Forelimb muscle (tissue), 1 donor: Measurements from ENCODE around the gene THAP11. TPM values are rescaled to one million over a fixed set of nuclear protein-coding genes. Genes with fewer than 3 reads are reported as not detected.
"Not testable (repeated sequence)": the region's sequence is repeated elsewhere in the genome, so short reads cannot be mapped to it uniquely, and the experiment has no call there.

Experiments
- DNase-seq: peaks from one replicate; pipeline ENCODE4 v3.0.0-alpha.2; 2013; ENCODE audit warnings: low read depth
- polyA plus RNA-seq: library from polyadenylated mRNA; unstranded; fragments of 120-200 nt; gene quantifications from one replicate; pipeline ENCODE4 v1.2.1, GENCODE V29; 2013; ENCODE audit not compliant: insufficient read length

The THAP11 gene
- polyA plus RNA-seq, 1 donor, result 24.7 TPM

- no peak for DNase-seq
Measured at GRCh38 chr16:67834242-67834614, 7.9 kb upstream of the THAP11 start.

DNA sequence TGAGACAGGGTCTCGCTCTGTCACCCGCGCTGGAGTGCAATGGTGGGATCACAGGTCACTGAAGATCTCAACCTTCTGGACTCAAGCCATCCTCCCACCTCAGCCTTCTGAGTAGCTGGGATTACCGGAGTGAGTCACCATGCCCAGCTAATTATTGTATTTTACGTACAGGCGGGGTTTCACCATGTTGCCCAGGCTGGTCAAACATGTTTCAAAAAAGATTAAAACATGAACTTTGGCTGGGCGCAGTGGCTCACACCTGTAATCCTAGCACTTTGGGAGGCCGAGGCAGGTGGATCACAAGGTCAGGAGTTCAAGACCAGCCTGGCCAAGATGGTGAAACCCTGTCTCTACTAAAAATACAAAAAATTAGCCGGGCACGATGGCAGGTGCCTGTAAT is 4.9 kb upstream of the THAP11 start:
- not testable (repeated sequence) for DNase-seq

- no peak for DNase-seq
Measured at GRCh38 chr16:67837811-67838210, 4.3 kb upstream of the THAP11 start.

DNA sequence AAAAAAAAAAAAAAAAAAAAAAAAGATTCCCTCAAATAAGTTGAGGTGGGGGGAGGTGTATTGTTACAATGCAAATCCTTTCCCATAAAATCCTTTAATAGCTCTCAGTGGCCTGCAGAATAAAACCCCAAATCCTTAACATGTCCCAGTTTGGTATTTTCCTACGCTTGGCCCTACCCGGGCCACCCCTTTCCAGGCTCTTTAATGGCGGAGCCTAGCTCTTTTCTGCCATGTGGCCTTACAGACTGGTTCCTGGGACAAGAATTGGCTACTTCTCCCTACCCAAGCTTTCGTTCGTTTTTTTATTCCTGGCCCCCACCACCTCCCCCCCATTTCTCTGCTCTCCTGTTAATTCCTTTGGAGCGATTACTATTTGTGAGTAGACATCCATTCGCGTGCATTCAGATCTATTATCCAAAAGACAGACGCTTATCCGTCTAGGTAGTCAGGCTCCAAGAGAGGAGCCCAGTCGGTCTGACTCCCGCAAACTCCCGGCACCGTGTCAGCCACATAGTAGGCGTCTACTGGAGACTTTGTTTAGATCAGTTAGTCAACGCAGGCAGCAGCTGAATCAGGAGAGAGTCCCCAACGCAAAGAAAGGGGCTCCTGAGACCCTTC is 813 bp upstream of the THAP11 start:
- DNase-seq, result no peak

- DNase-seq, result no peak
Measured at GRCh38 chr16:67842509-67843342, 606 bp downstream of the THAP11 start.

DNA sequence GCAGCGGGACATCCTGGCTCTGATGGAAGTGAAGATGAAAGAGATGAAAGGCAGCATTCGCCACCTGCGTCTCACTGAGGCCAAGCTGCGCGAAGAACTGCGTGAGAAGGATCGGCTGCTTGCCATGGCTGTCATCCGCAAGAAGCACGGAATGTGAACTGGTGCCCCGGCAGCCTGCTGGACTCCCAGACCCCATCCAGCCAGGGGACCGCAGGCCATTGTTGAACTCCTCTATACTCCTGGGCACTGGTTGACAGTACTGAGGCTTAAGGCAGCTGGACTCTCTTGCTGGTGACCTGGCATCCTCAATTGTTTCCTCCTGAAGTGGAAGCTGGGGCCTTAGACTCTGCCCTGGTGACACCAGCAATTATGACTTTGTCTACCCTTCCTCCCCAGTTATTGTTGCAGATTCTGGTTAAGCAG is 1.2 kb downstream of the THAP11 start:
- no peak for DNase-seq

GRCh38 chr16:67844497-67844896 is 2.4 kb downstream of the THAP11 start:
- DNase-seq, result no peak

- DNase-seq, result no peak
Measured at GRCh38 chr16:67845291-67846062, 3.4 kb downstream of the THAP11 start.

DNA sequence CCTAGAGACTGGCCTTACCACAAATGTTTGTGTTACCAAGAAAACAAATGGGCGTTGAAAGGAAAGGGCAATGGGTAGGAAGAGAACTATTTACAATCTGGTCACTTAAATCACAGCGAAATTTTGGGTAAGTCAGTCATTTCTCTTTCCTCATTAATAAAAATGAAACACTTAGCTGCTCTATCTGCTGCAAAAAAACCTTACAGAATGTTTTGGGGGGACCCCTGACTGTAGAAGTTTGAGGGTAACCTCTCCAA is 3.9 kb downstream of the THAP11 start:
- DNase-seq, result no peak

GRCh38 chr16:67846320-67847063 is 4.4 kb downstream of the THAP11 start, which contains the start of gene NUTF2:
Gene NUTF2, plus strand, starts transcription at chr16:67846933. Its CDS starts 18,198 bp downstream, at chr16:67865131.
- DNase-seq, result peak; percentile 72

DNA sequence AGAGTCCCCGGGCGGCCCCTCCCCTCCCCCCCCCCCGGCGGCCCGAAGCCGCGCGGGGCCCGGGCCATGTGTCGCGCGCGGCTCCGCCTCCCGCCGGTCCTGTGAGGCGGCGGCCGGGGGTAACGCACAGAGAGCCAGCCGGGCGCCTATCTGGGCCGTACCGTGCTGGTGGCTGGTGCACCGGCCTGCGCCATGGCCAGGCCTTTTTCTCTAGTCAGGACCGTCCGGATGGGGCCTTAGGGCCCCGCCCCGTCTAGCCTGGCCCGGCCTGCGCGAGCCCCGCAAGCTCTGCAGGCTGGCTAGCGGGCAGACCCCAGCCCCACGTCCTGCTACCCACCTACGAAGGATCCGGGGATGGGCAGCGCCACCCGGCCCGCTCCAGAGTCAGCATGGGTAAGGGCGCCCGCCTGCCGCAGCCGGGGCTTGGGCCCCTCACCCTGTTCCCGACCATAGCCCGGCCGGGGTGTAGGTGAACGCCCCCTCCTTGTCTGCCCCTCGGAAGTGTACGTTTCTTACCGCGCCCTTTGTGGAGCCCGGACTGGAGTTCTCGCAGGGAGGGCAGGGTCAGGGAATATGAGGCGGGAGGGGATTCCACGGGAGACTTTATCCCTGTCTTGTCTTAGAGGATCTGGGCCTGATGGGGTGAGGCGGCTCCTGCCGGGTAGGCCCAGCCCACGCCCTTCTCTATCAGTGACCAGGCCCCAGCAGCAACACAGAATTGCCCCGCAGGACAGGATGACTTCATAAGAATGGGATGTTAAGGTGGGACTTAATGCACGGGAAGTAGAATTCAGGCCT is 5.1 kb downstream of the THAP11 start, which contains the start of gene CENPT:
Gene CENPT (minus strand): TSS at position 630 of the 798 bp plus-strand sequence. CDS start 13,834 bp downstream, outside the sequence.
- no peak for DNase-seq

DNA sequence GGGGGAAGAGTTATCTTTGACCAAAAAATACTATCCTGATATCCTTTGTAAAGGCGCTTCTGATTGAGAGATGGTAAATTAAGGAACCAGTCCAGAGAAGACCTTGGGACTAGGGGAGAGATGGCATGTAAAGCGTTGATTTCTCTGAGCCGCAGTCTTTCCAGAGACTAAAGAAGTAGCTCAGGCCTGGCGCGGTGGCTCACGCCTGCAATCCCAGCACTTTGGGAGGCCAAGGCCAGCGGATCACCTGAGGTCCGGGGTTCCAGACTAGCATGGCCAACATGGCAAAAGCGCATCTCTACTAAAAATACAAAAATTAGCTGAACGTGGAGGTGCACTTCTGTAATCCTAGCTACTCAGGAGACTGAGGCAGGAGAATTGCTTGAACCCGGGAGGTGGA is 6.0 kb downstream of the THAP11 start:
- no peak for DNase-seq

- no peak for DNase-seq
Measured at GRCh38 chr16:67853670-67854069, 11.6 kb downstream of the THAP11 start.

- DNase-seq, result no peak
Measured at GRCh38 chr16:67855789-67856188, 13.7 kb downstream of the THAP11 start.

- no peak for DNase-seq
Measured at GRCh38 chr16:67856927-67857546, 14.9 kb downstream of the THAP11 start.

DNA sequence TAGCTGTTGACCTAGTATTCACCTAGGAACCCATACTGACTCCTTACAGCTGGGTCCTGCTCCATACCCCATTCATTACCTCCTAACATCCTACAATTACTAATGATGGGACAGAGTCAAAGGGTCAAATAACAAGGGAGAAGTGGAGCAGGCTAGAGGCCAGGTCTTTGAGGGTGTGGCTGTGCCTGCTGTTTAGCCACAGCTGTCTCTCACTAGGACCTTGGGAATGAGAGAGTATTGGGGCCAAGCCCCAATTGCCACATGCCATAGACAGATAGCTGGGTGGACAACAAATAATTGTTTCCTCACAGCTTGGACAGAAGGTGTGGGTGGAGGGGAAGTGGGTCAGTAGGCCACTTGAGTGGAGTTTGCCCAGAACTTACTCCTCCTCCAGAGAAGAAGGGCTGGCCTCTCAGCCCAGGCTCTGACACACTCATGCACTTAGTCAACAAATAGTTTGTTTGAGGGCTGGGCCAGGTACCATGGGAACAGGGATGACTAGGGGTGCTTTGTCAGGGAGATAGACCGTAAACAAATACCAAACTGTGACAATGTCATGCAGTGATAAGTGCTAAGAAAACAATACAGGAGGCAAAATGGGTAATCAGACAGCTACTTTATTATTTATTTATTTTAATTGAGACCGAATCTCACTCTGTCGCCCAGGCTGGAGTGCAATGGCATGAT is 15.6 kb downstream of the THAP11 start:
- no peak for DNase-seq

DNA sequence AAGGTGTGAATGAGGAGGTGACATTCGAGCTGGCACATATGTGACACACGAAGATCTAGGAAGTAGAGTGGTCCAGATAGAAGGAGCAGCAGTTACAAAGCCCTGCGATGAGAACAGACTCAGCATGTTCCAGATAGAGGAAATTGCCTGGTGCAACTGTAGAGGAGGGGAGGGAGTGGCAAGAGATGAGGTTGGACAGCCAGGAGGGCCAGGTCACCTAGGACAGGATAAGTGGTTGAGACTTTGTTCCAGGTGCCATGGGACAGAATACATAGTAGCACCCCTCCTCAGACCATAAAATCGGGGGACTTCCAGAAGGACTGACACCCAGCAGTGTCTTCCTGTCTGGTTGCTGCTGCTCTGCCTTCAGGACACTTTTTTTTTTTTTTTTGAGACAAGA is 16.4 kb downstream of the THAP11 start:
- DNase-seq, result no peak

DNA sequence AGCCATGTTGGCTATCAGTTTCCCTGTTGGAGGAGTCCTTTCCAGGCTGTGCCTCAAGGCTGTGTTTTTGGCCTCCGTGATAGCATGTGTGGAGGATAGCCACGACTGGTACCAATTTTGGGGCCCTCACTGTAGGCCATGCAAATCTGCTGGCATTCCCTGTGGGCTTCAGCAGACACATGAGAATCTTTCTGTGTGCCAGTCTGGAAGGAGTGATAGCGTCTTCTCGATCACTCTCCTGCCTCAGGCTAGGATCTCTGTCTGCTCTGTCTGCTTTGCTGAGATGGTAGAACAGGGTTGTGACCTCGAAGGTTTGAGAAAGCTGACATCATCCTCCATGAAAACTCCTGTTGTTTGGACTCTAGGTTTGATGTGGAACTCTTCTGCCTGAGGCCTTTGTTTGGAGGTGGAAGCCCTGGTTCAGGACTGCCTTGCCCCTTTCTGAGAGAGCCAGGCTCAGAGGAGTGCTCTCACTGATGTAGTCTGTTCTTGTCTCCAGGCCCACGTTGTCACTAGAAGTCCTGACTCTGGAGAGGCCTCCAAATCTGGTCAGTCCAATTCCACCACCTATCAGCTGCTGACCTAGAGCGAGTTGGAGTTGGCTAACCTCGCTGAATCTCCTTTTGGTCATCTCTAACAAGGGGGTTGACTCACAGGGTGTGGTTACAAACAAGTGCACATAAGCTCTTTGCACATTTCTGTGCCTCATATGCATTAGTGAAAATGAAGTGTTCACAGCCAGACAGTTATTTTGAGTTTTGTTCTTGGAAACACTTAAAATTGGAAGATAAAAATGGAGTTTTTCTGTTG is 18.7 kb downstream of the THAP11 start:
- no peak for DNase-seq

DNA sequence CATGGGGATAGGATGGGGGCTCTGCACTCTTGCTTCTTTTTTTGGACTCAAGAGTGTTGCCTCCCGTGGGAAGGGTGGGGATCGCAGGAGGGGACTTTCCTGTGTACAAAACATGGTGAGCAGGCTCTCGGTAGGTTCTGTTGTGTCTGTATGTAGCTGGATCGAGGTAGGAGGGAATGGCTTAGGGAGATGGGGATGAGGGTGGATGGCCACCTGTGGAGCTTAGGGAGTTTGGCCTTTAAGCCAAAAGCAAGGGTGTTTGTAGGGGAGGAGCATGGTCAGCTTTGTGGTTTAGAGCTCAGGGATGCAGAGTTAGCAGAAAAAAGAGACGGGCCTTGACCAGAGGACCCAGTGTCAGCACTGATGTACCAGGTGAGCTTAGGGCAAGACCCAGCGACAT is 19.8 kb downstream of the THAP11 start:
- DNase-seq, result no peak
